ENCODE data around the gene ZNF443. TPM values are rescaled to one million over a fixed set of nuclear protein-coding genes. Genes with fewer than 3 reads are reported as not detected.

ZNF443 gene
- polyA plus RNA-seq, 1 of the 3 experiments (the other 2 are of a cell fraction), result 0.92 TPM

DNA sequence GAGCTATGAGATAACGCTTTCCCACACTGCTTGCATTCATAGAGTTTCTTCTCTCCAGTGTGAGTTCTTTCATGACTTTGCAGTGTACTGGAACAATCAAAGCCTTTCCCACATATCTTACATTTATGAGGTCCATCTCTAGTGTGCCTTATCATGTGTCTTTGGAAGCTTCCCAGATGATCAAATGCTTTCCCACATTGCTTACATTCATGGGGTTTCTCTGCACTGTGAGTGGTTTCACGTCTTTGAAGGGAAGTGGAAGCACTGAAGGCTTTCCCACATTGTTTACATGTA lies 60.4 kb downstream of the ZNF443 start:
- Histone ChIP-seq H3F3A (replicated peaks; ENCODE audit: insufficient read depth) (no peaks in the 10 kb centered on the region), H3K27ac (ENCODE audit: low read depth in 2 of 2, low read length in 1 of 2) (no peak overlapping the region), H3K4me2 (no peak overlapping the region), H3K36me3 (replicated peaks in 1 of 2; ENCODE audit: control insufficient read depth in 1 of 2, insufficient read depth in 2 of 2, low read length in 1 of 2) (peaks cover 0 to 9% of the 10 kb centered on the region in 2 experiments), H3K27me3 (ENCODE audit: insufficient read depth) (no peaks in the 10 kb centered on the region), H3K9ac (no peak overlapping the region), H3K4me3 (ENCODE audit: low read depth in 2 of 2, low read length in 1 of 2) (no peak overlapping the region), H3K9me3 (peaks cover 5% of the 10 kb centered on the region; the same call in 1 of the 2 replicates), H3K79me2 (ENCODE audit: insufficient read depth) (no peaks in the 10 kb centered on the region), H3K9me2 (no peaks in the 10 kb centered on the region), H3K4me1 (ENCODE audit: control insufficient read depth in 1 of 2, insufficient read depth in 2 of 2, low read depth in 1 of 2, low read length in 1 of 2) (no peaks in the 10 kb centered on the region), H4K20me1 (ENCODE audit: insufficient read depth) (no peaks in the 10 kb centered on the region), H2AFZ (ENCODE audit: low read depth) (no peak overlapping the region)
- WGBS (ENCODE audit: low lambda C conversion rate), result 47% methylated on average over 2 of the region's 2 CpGs
- ChIA-PET POLR2A (no interaction called here), CTCF (no interaction called here)
- no peak for DNase-seq
- TF ChIP-seq TCF12 (IDR thresholded peaks at IDR 0.05) (no peak), MXI1 (IDR thresholded peaks at IDR 0.05; ENCODE audit: low read depth, low read length) (no peak), JUND (IDR thresholded peaks at IDR 0.05) (no peak), RAD21 (IDR thresholded peaks at IDR 0.05; ENCODE audit: low read length) (no peak), TEAD4 (IDR thresholded peaks at IDR 0.05; ENCODE audit: borderline replicate concordance, insufficient read depth) (no peak), CTCF (IDR thresholded peaks at IDR 0.05) (no peak), CHD2 (IDR thresholded peaks at IDR 0.05; ENCODE audit: low read length, partially characterized antibody) (no peak), TAF1 (IDR thresholded peaks at IDR 0.05; ENCODE audit: borderline replicate concordance, low read depth, low read length) (no peak)

- Histone ChIP-seq H3K9ac (no peak overlapping the region), H3K4me1 (ENCODE audit: control insufficient read depth in 1 of 2, insufficient read depth in 2 of 2, low read depth in 1 of 2, low read length in 1 of 2) (no peaks in the 10 kb centered on the region), H3F3A (replicated peaks; ENCODE audit: insufficient read depth) (no peaks in the 10 kb centered on the region), H4K20me1 (ENCODE audit: insufficient read depth) (no peaks in the 10 kb centered on the region), H3K27ac (ENCODE audit: low read depth in 2 of 2, low read length in 1 of 2) (no peak overlapping the region), H3K4me2 (no peak overlapping the region), H3K9me2 (no peaks in the 10 kb centered on the region), H3K79me2 (ENCODE audit: insufficient read depth) (no peaks in the 10 kb centered on the region), H3K27me3 (ENCODE audit: insufficient read depth) (no peaks in the 10 kb centered on the region), H2AFZ (ENCODE audit: low read depth) (no peak overlapping the region), H3K36me3 (replicated peaks in 1 of 2; ENCODE audit: control insufficient read depth in 1 of 2, insufficient read depth in 2 of 2, low read length in 1 of 2) (peaks cover 0 to 7% of the 10 kb centered on the region in 2 experiments), H3K9me3 (peaks cover 5% of the 10 kb centered on the region; the same call in 1 of the 2 replicates), H3K4me3 (ENCODE audit: low read depth in 2 of 2, low read length in 1 of 2) (no peak overlapping the region; a peak in 1 of 4 replicates)
- ChIA-PET CTCF (no interaction called here), POLR2A (no interaction called here)
- no peak for DNase-seq
- TF ChIP-seq NRF1 (IDR thresholded peaks at IDR 0.05; ENCODE audit: low read depth, low read length), result no peak
- TF ChIP-seq PBX3 (IDR thresholded peaks at IDR 0.05), result no peak
- no peak for TF ChIP-seq TCF12 (IDR thresholded peaks at IDR 0.05)
- TF ChIP-seq GABPA (IDR thresholded peaks at IDR 0.05; ENCODE audit: low read depth), result no peak
- no peak for TF ChIP-seq MAX (IDR thresholded peaks at IDR 0.05; ENCODE audit: low read depth)
- TF ChIP-seq YY1 (IDR thresholded peaks at IDR 0.05; ENCODE audit: low read depth), result no peak
- no peak for TF ChIP-seq CTCF (IDR thresholded peaks at IDR 0.05)
- 55% methylated on average over 5 of the region's 5 CpGs for WGBS (ENCODE audit: low lambda C conversion rate)
These were observed 60.9 kb downstream of the ZNF443 start for GRCh38 chr19:12379732-12380443.

Other genes with a start within 250 kb of the ZNF443 start
- gene ZNF44, start 146.1 kb downstream of the ZNF443 start, polyA plus RNA-seq (2012; rRNA removed), result 3.4 and 3.6 TPM in 2 replicates
- gene ZNF563, start 107.4 kb downstream of the ZNF443 start, polyA plus RNA-seq (2012; rRNA removed), result 0.99 and 1.3 TPM in 2 replicates
- 0.43 and 0.70 TPM in 2 replicates for gene ZNF442, start 75.3 kb downstream of the ZNF443 start, polyA plus RNA-seq (2012; rRNA removed)
- 0.99 and 1.5 TPM in 2 replicates for gene ZNF799, start 39.8 kb downstream of the ZNF443 start, polyA plus RNA-seq (2012; rRNA removed)
- gene ZNF709, start 43.8 kb upstream of the ZNF443 start, polyA plus RNA-seq (2012; rRNA removed), result 0.64 and 0.99 TPM in 2 replicates
- gene ZNF564, start 110.5 kb upstream of the ZNF443 start, polyA plus RNA-seq (2012; rRNA removed), result 1.3 TPM in 2 replicates
- gene ZNF490, start 169.8 kb upstream of the ZNF443 start, polyA plus RNA-seq (2012; rRNA removed), result 1.3 TPM in 2 replicates
- 8.9 and 9.3 TPM in 2 replicates for gene ZNF791, start 169.9 kb upstream of the ZNF443 start, polyA plus RNA-seq (2012; rRNA removed)
- gene MAN2B1, start 225.7 kb upstream of the ZNF443 start, polyA plus RNA-seq (2012; rRNA removed), result 43.2 and 47.0 TPM in 2 replicates
- 12.8 and 18.2 TPM in 2 replicates for gene WDR83, start 225.8 kb upstream of the ZNF443 start, polyA plus RNA-seq (2012; rRNA removed)
- 179 and 192 TPM in 2 replicates for gene DHPS, start 240.9 kb upstream of the ZNF443 start, polyA plus RNA-seq (2012; rRNA removed)
- not detected in 2 replicates for gene GNG14, start 247.0 kb upstream of the ZNF443 start, polyA plus RNA-seq (2012; rRNA removed)

Measured in SK-N-SH (cell line).